GM18873 (cell line): Measurements from ENCODE around the gene RO60.

Experiments
- ATAC-seq: cut with Tn5 transposase; IDR thresholded peaks from one replicate; pipeline ENCODE4 v1.9.1; 2021; ENCODE audit warnings: mild to moderate bottlenecking, moderate library complexity, moderate number of reproducible peaks; ENCODE audit not compliant: unreplicated experiment, low FRiP score

Gene RO60

DNA sequence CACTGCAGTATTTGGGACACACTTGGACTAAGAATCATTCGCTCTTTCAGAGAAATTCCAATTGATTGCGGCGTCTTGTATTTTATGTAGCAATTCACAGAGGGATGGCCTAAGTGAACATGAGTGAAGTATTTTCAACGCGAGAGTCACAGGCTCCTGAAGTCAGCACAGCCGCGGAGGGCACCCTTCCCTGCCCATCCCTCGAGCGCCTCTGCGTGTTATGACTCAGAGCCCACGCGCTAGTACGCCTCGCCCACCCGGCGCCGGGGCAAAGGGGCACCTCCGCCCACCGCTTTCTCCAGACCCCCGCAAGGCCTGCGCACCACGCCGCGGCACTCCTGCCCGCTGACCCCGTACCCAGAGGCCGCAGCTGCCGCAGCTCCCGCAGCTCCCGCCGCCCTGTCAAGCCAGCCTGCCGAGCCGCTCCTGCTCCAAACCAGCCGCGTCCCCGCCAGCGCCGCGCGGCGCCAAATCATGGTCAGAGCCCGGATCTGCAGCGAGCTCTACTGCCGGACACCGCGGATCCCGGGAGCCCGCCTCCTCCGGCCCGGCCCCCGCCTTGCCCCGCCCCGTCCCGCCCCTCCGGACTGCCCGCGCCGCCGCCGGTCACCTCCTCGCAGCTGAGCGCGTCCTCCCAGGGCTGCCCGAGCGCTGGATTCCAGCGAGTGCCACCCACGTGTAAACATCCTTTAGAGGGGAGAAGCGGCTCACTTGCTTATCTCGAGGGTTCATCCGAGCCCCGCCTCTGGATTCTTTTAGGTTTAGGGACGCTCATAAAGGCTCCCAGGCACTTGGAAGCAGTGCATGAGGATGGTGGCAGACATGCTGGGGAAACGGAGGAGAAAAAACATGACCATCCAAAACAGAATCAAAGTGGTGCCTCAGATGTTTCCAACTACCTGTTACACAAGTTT lies 45.8 kb downstream of the RO60 start, which contains the start of gene GLRX2:
GLRX2 (minus strand) TSS at position 508 of the 914 bp plus-strand sequence; CDS start at position 476, 32 bp downstream.
- ATAC-seq, result peak; percentile 81

DNA sequence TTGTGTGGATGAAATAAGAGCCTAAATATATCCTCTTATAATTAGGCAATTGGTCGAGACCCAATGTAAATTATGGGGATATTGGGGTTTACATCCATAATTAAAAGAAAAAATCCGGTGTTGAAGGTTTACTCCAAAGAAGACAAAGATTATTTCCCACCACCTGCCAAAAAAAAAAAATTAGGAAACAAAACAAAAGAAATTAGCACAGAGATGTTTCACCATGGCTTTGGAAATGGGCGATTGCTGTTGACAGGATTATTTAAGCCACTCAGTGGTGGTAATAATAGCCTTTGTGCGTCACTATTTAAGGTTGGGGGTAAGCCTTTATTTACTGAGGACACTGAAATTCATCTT lies 46.4 kb downstream of the RO60 start:
- ATAC-seq, result no peak

DNA sequence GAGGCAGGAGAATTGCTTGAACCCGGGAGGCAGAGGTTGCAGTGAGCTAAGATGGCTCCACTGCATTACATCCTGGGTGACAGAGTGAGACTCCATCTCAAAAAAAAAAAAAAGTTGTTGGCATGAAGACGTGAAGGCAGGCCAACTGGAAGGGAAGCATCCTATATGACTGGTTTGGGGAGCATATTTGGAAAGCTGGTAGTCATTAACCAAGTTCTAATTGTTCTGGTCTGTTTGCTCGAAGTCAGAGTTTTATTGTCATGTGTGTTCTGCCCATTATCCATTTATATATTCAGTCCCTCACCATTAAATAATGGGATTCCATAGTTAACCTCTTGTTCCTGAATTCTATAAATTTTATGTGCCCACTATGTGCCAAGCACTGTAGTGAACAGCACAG lies 49.1 kb downstream of the RO60 start:
- no peak for ATAC-seq
